RWPE1 (cell line): ENCODE results near the gene CFAP161.
A peak's percentile ranks its signal among the peaks of the same experiment; 100 is the strongest.

Experiments
- CTCF ChIA-PET: fragments of 350-600 bp; sonication (Branson Sonifier 250); formaldehyde crosslinking; extraction: SDS; loops from one replicate; lab custom pipeline; 2021; lab: Yijun Ruan, JAX
- POLR2A ChIA-PET: fragments of 400-600 bp; formaldehyde crosslinking; extraction: SDS; loops from one replicate; lab custom pipeline; 2020; ENCODE audit warnings: antibody characterized with exemption; ENCODE audit not compliant: low non-redundant PET; lab: Yijun Ruan, JAX
- DNase-seq: peaks from one replicate; pipeline ENCODE4 v3.0.0; 2012; ENCODE audit warnings: low spot score
- H3K27ac ChIP-seq: fragments of 450-650 bp; 2 replicates; pipeline ENCODE4 v1.5.1; 2017
- TF ChIP-seq, protein P1 (sequence below): fragments of 450-650 bp; conservative IDR thresholded peaks from 2 replicates; pipeline ENCODE4 v1.5.1; 2017; ENCODE audit warnings: low read depth, mild to moderate bottlenecking

The CFAP161 gene

GRCh38 chr15:81174125-81174791, 40.2 kb downstream of the CFAP161 start:
- TF ChIP-seq, protein P1, sequence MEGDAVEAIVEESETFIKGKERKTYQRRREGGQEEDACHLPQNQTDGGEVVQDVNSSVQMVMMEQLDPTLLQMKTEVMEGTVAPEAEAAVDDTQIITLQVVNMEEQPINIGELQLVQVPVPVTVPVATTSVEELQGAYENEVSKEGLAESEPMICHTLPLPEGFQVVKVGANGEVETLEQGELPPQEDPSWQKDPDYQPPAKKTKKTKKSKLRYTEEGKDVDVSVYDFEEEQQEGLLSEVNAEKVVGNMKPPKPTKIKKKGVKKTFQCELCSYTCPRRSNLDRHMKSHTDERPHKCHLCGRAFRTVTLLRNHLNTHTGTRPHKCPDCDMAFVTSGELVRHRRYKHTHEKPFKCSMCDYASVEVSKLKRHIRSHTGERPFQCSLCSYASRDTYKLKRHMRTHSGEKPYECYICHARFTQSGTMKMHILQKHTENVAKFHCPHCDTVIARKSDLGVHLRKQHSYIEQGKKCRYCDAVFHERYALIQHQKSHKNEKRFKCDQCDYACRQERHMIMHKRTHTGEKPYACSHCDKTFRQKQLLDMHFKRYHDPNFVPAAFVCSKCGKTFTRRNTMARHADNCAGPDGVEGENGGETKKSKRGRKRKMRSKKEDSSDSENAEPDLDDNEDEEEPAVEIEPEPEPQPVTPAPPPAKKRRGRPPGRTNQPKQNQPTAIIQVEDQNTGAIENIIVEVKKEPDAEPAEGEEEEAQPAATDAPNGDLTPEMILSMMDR, result no peak
- CTCF ChIA-PET, result interaction anchor here (0.7 to 0.8 kb wide), 2 partner anchors 18 to 223 kb away, joined by 3 read pairs; no protein-coding TSS in a partner anchor
- no peak for DNase-seq
- no peak overlapping the region for H3K27ac ChIP-seq
- POLR2A ChIA-PET, result no interaction called here

GRCh38 chr15:81174792-81175327, 40.8 kb downstream of the CFAP161 start:
- DNase-seq, result no peak
- POLR2A ChIA-PET, result no interaction called here
- TF ChIP-seq, protein P1, result no peak
- H3K27ac ChIP-seq, result no peak overlapping the region
- CTCF ChIA-PET, result interaction anchor here (0.7 to 0.8 kb wide), 3 partner anchors 10 to 222 kb away, joined by 3 read pairs; no protein-coding TSS in a partner anchor

DNA sequence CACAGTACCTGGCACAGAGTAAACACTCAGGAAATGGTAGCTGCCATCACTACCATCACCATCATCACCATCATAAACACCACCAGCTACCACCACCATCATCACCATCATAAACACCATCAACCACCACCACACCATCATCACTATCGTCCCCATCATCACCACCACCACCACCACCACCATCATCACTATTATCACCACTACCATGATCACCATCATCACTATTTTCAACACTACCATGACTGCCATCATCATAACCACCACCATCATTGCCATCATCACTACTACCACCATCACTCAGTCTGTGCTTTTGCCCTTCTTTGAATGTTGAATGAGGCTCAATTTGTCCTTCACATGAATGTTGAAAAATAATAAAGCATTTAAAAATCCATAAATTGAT, 41.4 kb downstream of the CFAP161 start:
- TF ChIP-seq, protein P1, result no peak
- ChIA-PET POLR2A (no interaction called here), CTCF (interaction anchor here (0.7 kb wide), 1 partner anchor 10 kb away, joined by 3 read pairs; no protein-coding TSS in a partner anchor)
- no peak for DNase-seq
- no peak overlapping the region for H3K27ac ChIP-seq

- TF ChIP-seq, protein P1, result no peak
- POLR2A ChIA-PET, result no interaction called here
- no peak for DNase-seq
- peak overlapping the region; percentile 0; the same call in 1 of the 2 replicates for H3K27ac ChIP-seq
- CTCF ChIA-PET, result no interaction called here
Measured at GRCh38 chr15:81176291-81176893, 42.3 kb downstream of the CFAP161 start.

- TF ChIP-seq, protein P1, result no peak
- no peak overlapping the region for H3K27ac ChIP-seq
- DNase-seq, result no peak
- POLR2A ChIA-PET, result no interaction called here
- CTCF ChIA-PET, result no interaction called here
Measured at GRCh38 chr15:81178365-81178764, 44.3 kb downstream of the CFAP161 start.

- ChIA-PET CTCF (no interaction called here), POLR2A (no interaction called here)
- TF ChIP-seq, protein P1, result no peak
- no peak for DNase-seq
- no peak overlapping the region for H3K27ac ChIP-seq
Measured at GRCh38 chr15:81181220-81181619, 47.1 kb downstream of the CFAP161 start.
